HG03097 (cell line): Measurements from ENCODE around the gene POMT2.
"Not testable (repeated sequence)": the region's sequence is repeated elsewhere in the genome, so short reads cannot be mapped to it uniquely, and the experiment has no call there.

Source experiments
- ATAC-seq: cut with Tn5 transposase; IDR thresholded peaks from one replicate; pipeline ENCODE4 v1.9.1; 2021; ENCODE audit not compliant: unreplicated experiment, low FRiP score

POMT2 gene, protein sequence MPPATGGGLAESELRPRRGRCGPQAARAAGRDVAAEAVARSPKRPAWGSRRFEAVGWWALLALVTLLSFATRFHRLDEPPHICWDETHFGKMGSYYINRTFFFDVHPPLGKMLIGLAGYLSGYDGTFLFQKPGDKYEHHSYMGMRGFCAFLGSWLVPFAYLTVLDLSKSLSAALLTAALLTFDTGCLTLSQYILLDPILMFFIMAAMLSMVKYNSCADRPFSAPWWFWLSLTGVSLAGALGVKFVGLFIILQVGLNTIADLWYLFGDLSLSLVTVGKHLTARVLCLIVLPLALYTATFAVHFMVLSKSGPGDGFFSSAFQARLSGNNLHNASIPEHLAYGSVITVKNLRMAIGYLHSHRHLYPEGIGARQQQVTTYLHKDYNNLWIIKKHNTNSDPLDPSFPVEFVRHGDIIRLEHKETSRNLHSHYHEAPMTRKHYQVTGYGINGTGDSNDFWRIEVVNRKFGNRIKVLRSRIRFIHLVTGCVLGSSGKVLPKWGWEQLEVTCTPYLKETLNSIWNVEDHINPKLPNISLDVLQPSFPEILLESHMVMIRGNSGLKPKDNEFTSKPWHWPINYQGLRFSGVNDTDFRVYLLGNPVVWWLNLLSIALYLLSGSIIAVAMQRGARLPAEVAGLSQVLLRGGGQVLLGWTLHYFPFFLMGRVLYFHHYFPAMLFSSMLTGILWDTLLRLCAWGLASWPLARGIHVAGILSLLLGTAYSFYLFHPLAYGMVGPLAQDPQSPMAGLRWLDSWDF

DNA sequence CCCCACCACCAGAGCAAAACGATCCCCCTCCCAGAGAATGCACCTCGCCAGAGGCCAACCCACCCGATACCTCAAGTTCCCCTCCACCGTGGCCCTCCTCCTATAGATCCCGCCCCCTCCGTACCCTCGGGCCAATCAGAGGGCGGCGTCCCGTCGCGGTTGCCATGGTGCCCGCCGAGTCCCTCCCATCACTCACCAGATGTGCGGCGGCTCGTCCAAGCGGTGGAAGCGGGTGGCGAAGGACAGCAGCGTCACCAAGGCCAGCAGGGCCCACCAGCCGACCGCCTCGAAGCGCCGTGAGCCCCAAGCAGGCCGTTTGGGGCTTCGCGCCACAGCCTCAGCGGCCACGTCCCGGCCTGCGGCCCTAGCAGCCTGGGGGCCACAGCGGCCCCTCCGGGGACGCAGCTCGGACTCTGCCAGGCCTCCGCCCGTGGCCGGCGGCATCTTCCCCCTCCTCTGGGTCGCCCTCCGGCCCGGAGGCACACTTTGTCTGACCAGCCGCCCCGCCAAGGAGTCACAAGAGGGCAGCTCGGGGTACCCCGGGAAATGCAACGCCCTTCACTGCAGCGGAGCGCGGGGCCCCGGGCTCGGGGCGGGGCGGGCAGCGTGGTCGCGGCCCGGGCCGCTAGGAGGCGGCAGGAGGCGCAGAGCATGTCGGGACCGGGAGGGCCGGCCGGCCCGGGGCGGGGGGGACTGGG is at the start of gene POMT2:
TSS of gene POMT2 (minus strand) at position 646 of the 698 bp plus-strand sequence. CDS start at position 444, 202 bp downstream.
- ATAC-seq, result peak; percentile 61

DNA sequence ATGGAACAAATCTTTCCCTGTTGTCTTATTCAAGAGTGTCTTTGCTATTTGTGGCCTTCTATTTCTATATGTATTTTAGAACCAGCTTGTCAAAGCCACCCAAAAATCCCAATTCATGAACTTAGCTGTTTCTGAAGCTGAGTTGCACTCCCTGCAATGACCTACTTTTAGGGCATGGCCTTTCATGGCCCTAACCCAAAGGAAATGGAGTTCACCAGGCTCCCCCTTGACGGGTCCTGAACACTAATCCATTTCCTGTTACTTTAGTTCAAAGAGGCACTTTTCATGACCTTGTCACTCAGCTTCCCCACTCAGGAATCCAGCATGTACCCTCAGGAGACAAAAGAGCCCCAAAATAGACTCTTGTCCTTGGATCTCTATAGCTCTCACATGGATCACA is 48.6 kb upstream of the POMT2 start:
- ATAC-seq, result no peak

DNA sequence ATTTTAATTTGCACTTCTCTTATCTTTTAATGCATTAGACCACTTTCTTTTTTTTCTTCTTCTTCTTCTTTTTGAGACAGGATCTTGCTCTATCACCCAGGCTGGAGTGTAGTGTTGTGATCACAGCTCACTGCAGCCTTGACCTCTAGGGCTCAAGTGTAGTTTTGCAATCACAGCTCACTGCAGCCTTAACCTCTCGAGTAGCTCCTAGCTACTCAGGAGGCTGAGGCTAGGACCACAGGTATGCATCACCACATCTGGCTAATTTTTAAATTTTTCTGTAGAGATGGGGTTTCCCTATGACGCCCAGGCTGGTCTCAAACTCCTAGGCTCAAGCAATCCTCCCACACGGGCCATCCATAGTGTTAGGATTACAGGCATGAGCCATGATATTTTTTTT is 43.5 kb upstream of the POMT2 start:
- ATAC-seq, result no peak

DNA sequence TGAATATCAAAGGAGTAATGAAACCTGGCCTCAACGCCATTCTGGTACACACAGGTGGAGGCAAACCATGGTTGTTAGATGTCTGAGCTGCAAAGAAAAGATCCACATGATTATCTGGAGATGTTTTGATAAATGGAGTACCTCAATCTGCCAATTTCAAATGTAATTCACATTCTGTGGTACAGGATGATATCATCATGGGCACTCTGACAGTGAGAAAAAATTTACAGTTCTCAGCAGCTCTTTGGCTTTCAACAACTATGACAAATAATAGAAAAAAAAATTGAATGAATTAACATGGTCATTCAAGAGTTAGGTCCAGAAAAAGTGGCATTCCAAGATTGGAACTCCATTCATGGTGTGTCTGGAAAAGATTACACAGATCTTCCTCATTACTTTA is 38.9 kb upstream of the POMT2 start:
- no peak for ATAC-seq

DNA sequence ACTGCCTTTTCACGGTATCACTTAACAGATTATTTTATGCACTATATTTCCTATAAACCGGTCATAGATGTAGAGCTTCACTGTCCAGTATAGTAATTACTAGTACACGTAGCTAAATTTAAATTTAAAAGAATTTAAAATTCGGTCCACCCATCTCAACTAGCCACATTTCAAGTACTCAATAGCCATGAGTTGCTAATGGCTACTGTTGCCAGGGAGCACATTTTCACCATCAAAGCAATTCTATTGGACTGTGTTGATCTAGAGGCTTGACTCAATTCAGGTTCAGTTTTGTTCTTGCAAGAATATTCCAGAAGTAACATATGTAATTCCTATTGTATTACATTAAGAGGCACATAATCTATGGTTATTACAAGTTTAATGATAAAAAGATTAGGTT is 36.2 kb upstream of the POMT2 start:
- no peak for ATAC-seq

DNA sequence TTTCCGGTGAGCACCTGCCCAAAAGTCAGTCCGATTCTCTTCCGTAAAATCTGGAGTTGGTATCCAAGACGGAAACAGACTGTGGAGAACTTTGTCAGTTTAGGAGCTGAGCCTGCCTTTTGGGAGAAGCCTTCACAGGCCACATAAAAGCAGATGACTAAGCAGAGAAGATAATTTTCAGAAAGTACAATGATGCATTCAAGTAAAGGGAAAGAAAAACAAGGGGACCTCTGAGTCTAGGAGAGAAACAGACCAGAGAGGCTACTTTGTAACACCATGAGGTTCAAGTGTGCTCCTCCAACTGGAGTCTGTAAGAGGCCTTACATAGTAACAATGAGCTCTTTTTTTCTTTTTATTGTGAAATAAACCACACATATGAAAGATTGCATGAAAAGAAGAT is 35.1 kb upstream of the POMT2 start:
- no peak for ATAC-seq

DNA sequence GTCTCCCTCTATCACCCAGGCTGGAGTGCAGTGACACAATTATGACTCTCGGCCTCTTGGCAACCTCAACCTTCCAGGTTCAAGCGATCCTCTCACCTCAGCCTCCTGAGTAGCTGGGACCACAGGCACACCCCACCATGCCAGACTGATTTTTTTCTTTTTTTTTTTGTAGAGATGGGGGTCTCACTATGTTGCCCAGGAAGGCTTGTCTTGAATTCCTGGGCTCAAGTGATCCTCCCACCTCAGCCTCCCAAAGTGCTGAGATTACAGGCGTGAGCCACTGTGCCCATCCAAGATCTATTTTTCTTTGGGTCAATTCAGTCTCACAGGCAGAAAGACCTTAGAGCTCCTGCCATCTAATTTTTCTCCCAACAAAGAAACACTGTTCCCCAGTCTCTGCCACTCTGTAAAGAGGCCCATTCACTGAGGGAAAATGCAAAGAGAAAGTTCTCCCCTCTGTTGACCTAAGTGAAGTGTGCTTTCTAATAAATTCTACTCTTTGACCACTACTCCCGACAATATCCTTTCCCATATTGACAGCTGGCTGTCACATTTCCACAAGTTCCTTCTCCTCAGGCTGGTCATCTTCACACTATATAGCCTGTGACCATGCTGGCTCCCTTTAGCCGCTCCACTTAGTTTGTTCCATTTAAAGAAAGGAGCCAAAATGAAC is 32.9 kb upstream of the POMT2 start:
- no peak for ATAC-seq

DNA sequence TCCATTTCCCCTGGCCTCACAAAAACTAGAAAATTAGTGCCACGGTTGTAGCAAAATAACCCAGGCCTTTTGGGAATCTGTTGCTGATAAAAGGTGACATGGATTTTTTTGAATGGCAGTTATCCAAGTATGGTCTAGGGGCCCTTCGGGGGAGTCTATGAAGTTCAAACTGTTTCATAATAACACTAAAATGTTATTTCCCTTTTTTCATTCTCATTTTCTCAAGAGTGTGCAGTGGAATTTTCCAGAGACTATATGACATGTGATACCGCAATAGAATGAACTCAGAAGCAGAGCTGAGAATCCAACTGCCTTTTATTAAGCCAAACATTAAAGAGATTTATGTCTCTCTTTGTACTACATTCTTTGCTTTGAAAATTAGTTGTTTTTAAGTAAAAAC is 27.1 kb upstream of the POMT2 start:
- ATAC-seq, result no peak

DNA sequence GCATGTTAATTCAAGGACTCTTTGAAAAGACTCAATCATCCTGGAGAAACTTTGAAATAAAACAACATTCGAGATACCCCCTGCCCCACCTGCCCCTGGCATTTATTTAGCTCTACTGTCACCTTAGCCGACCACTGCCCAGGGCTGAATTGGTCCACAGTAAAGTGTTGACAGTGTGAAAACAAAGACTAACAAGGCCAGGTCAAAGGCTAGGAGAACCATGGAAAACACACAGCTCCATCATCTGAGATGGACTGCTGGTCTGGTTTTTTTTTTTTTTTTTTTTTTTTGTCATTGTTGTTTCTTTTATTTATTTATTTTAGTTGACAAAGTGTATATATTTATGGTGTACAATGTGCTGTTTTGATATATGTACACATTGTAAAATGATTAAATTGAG is 25.8 kb upstream of the POMT2 start:
- ATAC-seq, result no peak

DNA sequence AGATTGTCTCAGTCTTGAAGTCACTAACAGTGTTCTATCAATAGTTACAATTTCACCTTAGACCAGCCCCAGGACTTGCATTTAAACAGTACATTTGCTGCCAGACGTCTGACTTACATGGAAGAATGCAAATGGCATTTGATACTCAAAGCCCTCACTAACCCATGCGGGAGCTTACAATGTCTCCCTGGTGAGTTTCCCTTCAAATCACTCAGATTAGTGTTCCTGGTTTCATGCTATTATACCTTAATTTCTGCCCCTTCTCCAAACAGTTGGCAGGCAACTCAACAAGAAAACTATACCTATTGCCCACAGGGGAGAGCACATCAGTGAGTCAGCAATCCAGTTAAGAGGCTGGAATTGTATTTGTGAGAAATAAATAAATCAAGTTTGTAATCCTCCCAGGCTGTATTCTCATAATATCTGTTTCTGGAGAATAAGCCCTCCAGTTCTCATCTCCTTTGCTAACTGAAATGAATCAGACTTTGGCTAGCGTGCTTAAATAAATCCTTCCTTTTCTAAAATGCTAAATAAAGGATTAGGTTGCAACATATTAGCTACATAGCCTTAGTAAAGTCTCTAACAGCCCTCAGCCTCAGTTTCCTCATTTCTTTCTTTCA is 23.8 kb upstream of the POMT2 start:
- ATAC-seq, result no peak

DNA sequence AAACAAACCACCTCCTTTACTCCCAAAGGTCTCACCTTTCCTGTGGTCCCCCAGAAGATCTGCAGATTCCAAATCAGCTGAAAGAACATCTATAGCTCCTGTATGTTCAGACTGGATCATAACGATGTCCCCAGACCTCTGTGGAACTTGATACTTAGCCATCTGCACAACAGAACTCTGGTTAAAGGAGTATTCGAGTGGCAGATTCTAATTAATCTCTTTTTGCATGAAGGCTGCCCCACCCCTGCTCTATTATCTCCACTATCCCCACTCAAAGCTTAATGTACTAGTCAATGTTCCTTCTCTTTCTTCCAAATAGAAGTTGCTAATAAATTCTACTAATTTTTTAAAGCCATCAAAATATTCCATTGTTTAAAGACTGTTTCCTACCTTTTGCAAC is 23.0 kb upstream of the POMT2 start:
- no peak for ATAC-seq

DNA sequence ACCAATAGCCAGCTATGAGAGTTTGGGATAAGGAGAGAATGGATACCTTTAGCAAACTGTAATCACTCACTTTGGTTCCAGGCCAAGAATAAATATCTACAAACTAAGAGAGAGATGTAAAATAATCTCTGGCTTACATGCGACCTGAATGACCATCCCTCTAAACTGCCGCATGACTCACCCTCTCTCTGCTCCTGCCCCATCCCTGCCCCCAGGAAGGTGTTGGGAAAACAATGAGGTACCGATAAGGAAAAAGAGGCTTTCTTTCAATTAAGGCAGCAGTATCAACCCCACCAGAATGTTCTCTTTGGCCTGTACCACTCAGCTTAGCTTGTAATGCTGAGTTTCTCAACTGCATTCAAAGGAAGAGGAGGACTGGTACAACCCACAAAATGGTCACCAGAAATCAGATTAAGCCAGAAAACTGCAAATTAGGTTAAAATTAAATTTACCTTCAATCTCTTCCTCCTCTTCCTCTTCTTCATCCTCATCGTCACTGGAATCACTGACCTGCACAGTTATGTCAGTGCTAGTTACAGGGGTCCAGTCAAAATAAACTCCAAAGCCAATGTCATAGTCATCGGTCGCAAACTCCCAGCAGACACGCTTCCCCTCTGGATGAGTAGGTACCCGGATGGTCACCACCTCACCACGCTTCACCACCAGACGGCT is 22.2 kb upstream of the POMT2 start:
- no peak for ATAC-seq

DNA sequence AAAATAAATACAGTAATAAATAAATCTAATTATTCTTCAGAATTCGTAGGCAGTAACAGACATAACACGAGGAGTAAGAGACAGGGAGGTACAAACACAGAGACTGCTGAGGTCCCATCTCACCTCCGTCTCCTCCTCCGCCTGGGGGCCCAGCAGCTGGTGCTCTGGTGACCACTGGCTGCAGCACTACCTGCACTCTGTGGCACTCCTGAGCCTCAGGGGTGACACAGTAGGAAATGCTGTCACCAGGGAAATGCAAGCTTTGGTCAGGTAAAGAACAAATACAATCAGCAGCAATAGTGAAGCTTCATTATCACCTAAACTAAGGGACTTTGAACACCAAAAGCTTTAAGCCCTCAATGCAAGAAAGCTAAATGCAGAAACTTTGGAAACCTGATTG is 19.7 kb upstream of the POMT2 start:
- no peak for ATAC-seq

DNA sequence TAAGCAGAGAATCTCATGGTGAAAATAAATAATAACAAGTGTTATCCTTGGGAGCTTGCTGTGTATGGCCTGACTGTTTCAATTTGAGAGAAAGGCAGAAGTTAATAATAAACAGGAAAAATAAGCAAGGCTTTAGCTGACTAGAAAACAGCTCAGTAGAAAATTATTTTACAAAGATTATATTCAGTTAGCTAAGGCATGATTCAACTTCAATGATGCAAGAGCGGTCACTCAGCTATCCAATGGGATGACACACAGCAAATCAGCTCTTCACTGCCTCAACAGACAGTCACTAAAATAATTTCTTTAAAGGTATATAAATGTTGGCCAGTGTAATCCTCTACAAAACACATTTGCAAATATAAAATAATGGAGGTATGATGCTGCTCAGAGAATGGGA is 18.7 kb upstream of the POMT2 start:
- ATAC-seq, result no peak

DNA sequence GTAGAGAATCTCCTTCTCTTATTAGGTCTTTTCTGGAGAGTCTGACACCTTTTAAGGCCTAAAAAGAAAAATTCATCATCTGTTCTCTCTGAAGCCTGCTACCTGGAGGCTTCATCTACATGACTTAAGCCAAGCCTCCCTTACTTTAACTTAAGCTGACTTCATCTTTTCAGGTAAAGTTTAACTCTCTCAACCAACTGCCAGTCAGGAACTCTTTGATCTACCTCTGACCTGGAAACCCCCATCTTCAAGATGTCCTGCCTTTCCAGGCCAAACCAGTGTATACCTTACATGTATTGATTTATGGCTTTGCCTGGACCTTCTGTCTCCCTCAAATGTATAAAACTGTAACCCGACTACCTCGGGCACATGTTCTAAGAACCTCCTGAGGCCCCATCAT is 17.6 kb upstream of the POMT2 start:
- ATAC-seq, result no peak

DNA sequence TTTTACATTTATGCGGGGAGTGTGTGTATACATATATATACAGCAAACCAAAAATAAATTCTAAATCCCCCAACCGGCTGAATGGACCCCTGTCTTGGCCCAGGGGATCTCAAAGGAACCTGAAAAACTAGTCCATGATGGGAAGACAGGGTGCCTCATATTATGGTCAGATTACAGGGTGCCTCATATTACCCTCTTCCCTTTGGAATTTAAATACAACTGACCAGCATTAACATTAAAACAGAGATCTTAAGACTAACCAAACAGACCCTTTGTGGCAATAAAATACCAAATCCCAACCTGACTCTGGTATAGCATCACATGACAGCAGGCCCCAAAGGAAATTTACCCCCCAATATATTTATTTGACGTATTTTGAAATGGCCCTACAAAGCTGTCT is 17.2 kb upstream of the POMT2 start:
- ATAC-seq, result no peak

DNA sequence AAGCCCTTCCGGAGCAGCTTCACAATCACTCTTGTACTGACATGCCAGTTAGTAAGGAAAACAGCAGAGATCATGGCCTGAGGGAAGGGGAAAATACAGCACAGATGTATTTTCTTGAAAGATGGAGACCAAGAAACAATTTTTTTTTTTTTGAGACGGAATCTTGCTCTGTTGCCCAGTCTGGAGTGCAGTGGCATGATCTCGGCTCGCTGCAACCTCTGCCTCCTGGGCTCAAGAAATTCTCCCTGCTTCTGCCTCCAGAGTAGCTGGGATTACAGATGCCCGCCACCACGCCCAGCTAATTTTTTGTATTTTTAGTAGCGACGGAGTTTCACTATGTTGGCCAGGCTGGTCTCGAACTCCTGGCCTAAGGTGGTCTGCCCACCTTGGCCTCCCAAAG is 16.6 kb upstream of the POMT2 start:
- ATAC-seq, result not testable (repeated sequence)

DNA sequence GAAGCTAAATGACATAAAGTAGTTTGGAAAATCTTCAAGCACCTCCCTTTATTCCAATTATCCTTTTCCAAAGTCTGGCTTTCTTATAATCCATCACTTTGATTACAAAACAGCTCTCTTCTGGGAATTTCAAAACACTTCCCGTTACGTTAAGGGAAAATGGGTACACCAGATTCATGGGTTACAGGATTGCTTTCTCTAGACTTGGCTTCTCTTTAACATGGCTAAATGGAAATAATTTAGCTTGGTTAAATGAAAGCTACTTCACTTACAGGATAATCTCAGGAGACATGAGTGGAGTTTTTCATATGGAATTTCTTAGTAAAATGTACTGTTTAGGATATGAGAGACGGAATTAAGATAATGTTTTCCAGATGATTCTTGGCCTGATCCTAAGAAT is 14.9 kb upstream of the POMT2 start:
- no peak for ATAC-seq

DNA sequence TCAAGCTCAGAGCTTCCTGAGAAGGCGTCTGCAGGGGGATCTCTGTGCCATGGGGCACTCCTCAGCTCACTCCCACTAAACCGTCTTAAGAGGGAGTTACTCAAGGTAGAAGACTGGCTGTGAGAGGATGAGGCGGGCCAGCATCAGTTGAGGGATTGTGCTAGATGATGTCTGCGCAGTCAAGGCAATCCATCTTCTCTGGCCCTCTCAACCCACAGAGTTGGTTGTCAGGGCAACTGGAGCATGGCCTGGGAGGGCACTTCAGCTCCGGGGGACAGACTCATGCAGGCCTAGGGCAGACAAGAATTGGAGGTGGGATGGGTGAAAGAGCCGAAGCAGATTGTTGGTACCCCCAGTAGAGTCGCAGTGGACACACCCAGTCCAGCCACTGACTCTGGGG is 9.2 kb upstream of the POMT2 start:
- ATAC-seq, result no peak

DNA sequence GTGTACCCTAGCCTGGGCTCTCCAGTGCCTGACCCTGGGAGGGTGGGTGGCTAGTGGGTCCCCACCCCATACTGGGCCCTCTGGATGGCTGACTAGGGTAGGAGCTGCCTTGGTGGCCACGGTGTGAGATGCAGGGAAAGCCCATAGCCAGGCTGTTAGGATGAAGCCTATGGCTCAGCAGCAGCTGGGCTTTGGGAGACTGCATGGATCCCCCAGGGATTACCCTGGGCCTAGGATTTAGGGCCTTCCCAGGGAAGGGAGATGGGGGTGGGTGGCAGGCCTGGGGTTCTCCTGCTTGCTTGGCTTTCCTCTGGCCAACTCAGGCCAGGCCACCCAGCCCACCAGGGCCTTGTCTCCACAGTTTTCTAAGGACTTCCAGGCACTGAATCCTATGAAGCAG is 6.4 kb upstream of the POMT2 start:
- ATAC-seq, result no peak
